ENCODE data around the gene ADRA2C. TPM values are rescaled to one million over a fixed set of nuclear protein-coding genes. Genes with fewer than 3 reads are reported as not detected.

ADRA2C gene
- total RNA-seq, 2 donors from 2014 or later: 0.59 to 28.6 TPM

DNA sequence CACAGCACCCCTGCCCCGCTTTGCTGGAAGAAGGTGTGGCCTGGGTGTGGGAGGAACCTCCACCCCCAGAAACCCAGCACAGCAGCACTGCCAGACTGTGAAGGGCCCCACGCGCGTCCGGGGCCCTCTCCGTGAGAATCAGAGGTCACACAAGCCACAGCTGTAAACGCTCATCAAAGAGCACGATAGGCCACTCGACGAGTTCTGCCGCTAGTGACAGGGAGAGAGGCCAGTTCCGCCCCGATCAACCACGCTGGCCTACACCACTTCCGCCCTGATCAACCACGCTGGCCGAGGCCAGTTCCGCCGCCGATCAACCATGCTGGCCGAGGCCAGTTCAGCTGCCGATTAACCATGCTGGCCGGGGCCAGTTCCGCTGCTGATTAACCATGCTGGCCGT is 25.9 kb upstream of the ADRA2C start:
- H3K4me1 ChIP-seq (replicated peaks): no peaks in the 10 kb centered on the region
- H3K9me3 ChIP-seq: no peaks in the 10 kb centered on the region
- TF ChIP-seq POLR2A (IDR thresholded peaks at IDR 0.05): no peak
- no peak for TF ChIP-seq POLR2AphosphoS5 (IDR thresholded peaks at IDR 0.05)
- no peak for TF ChIP-seq CTCF (IDR thresholded peaks at IDR 0.05)
- intact Hi-C loops (cut with DNase I): no loop called here
- H3K4me3 ChIP-seq: no peak overlapping the region
- H3K27ac ChIP-seq: no peak overlapping the region
- peaks cover 4% of the 10 kb centered on the region for H3K27me3 ChIP-seq (replicated peaks; ENCODE audit: insufficient read depth)
- 75% methylated on average over 25 of the region's 25 CpGs for WGBS
- no peak for DNase-seq (ENCODE audit: low spot score)
- H3K36me3 ChIP-seq: no peaks in the 10 kb centered on the region

GRCh38 chr4:3741217-3742011 is 24.8 kb upstream of the ADRA2C start:
- no peaks in the 10 kb centered on the region for H3K36me3 ChIP-seq
- H3K27me3 ChIP-seq (replicated peaks; ENCODE audit: insufficient read depth): peaks cover 10% of the 10 kb centered on the region
- WGBS: 84% methylated on average over 19 of the region's 19 CpGs

GRCh38 chr4:3742610-3743009 is 23.6 kb upstream of the ADRA2C start:
- H3K36me3 ChIP-seq: no peaks in the 10 kb centered on the region
- no peaks in the 10 kb centered on the region for H3K4me1 ChIP-seq (replicated peaks)
- no peak for DNase-seq (ENCODE audit: low spot score)
- H3K9me3 ChIP-seq: no peaks in the 10 kb centered on the region
- no peak overlapping the region for H3K4me3 ChIP-seq
- WGBS: 90% methylated on average over 3 of the region's 3 CpGs
- H3K27me3 ChIP-seq (replicated peaks; ENCODE audit: insufficient read depth): peaks cover 12% of the 10 kb centered on the region
- no peak for TF ChIP-seq POLR2AphosphoS5 (IDR thresholded peaks at IDR 0.05)
- no peak for TF ChIP-seq CTCF (IDR thresholded peaks at IDR 0.05)
- TF ChIP-seq POLR2A (IDR thresholded peaks at IDR 0.05): no peak
- intact Hi-C loops (cut with DNase I): no loop called here
- H3K27ac ChIP-seq: no peak overlapping the region

More at GRCh38 chr4:3741217-3742011, 24.8 kb upstream of the ADRA2C start:
- H3K4me1 ChIP-seq (replicated peaks): no peaks in the 10 kb centered on the region
- no peak for TF ChIP-seq POLR2A (IDR thresholded peaks at IDR 0.05)
- TF ChIP-seq CTCF (IDR thresholded peaks at IDR 0.05): no peak
- TF ChIP-seq POLR2AphosphoS5 (IDR thresholded peaks at IDR 0.05): no peak
- no peak overlapping the region for H3K27ac ChIP-seq
- DNase-seq (ENCODE audit: low spot score): no peak
- no peak overlapping the region for H3K4me3 ChIP-seq
- H3K9me3 ChIP-seq: no peaks in the 10 kb centered on the region
- intact Hi-C loops (cut with DNase I): no loop called here

GRCh38 chr4:3744232-3744631 is 22.0 kb upstream of the ADRA2C start:
- H3K27ac ChIP-seq: no peak overlapping the region
- H3K4me3 ChIP-seq: no peak overlapping the region
- intact Hi-C loops (cut with DNase I): no loop called here
- 61% methylated on average over 22 of the region's 22 CpGs for WGBS
- no peak for DNase-seq (ENCODE audit: low spot score)
- H3K36me3 ChIP-seq: no peaks in the 10 kb centered on the region
- H3K9me3 ChIP-seq: no peaks in the 10 kb centered on the region
- H3K4me1 ChIP-seq (replicated peaks): no peaks in the 10 kb centered on the region
- TF ChIP-seq POLR2AphosphoS5 (IDR thresholded peaks at IDR 0.05): no peak
- TF ChIP-seq POLR2A (IDR thresholded peaks at IDR 0.05): no peak
- TF ChIP-seq CTCF (IDR thresholded peaks at IDR 0.05): no peak
- peaks cover 12% of the 10 kb centered on the region for H3K27me3 ChIP-seq (replicated peaks; ENCODE audit: insufficient read depth)

GRCh38 chr4:3744901-3745300 is 21.3 kb upstream of the ADRA2C start:
- WGBS: 7% methylated on average over 14 of the region's 14 CpGs
- DNase-seq (ENCODE audit: low spot score): no peak
- intact Hi-C loops (cut with DNase I): no loop called here
- no peaks in the 10 kb centered on the region for H3K9me3 ChIP-seq
- peaks cover 12% of the 10 kb centered on the region for H3K27me3 ChIP-seq (replicated peaks; ENCODE audit: insufficient read depth)
- H3K4me1 ChIP-seq (replicated peaks): no peaks in the 10 kb centered on the region
- no peaks in the 10 kb centered on the region for H3K36me3 ChIP-seq
- H3K27ac ChIP-seq: no peak overlapping the region
- no peak for TF ChIP-seq POLR2AphosphoS5 (IDR thresholded peaks at IDR 0.05)
- no peak for TF ChIP-seq CTCF (IDR thresholded peaks at IDR 0.05)
- no peak overlapping the region for H3K4me3 ChIP-seq
